Trophoblast cell (in vitro differentiated cells and primary cell): ENCODE results near the gene DEFB129.

ENCODE experiments used
- DNase-seq, 2 donors: peaks; one replicate each; pipeline ENCODE4 v3.0.0-alpha.2; 2016
- H2AFZ ChIP-seq: 2 replicates; pipeline ENCODE4 v1.6.1; 2013; ENCODE audit warnings: low read length, moderate library complexity, mild to moderate bottlenecking; ENCODE audit not compliant: insufficient read depth, poor library complexity
- H2AK5ac ChIP-seq: 2 replicates; pipeline ENCODE4 v1.6.1; 2013; ENCODE audit warnings: mild to moderate bottlenecking, low read length
- H2BK120ac ChIP-seq: 2 replicates; pipeline ENCODE4 v1.6.1; 2013; ENCODE audit warnings: low read length, mild to moderate bottlenecking, moderate library complexity; ENCODE audit not compliant: insufficient read depth, poor library complexity
- H2BK12ac ChIP-seq: 2 replicates; pipeline ENCODE4 v1.6.1; 2013; ENCODE audit warnings: mild to moderate bottlenecking, low read length, moderate library complexity
- H2BK5ac ChIP-seq: 2 replicates; pipeline ENCODE4 v1.6.1; 2013; ENCODE audit warnings: low read length, low read depth, moderate library complexity, mild to moderate bottlenecking; ENCODE audit not compliant: poor library complexity
- H3K14ac ChIP-seq: 2 replicates; pipeline ENCODE4 v1.6.1; 2013; ENCODE audit warnings: mild to moderate bottlenecking, low read length
- H3K18ac ChIP-seq: 2 replicates; pipeline ENCODE4 v1.6.1; 2013; ENCODE audit warnings: mild to moderate bottlenecking, low read length
- H3K23ac ChIP-seq: 2 replicates; pipeline ENCODE4 v1.6.1; 2013; ENCODE audit warnings: low read length
- H3K27ac ChIP-seq: 2 replicates; pipeline ENCODE4 v1.5.1; 2013; ENCODE audit warnings: low read depth, mild to moderate bottlenecking, inconsistent platforms, low read length, moderate library complexity
- H3K27me3 ChIP-seq: 2 replicates; pipeline ENCODE4 v1.6.1; 2013; ENCODE audit warnings: inconsistent platforms, mild to moderate bottlenecking, low read length, moderate library complexity; ENCODE audit not compliant: insufficient read depth
- H3K36me3 ChIP-seq, 2 experiments: 1 replicate in 1 of 2; 2 replicates in 1 of 2; pipeline ENCODE4 v1.6.1; 2013; ENCODE audit warnings: low read length in 2 of 2, mild to moderate bottlenecking in 2 of 2, moderate library complexity in 1 of 2; ENCODE audit not compliant: insufficient read depth in 2 of 2, control insufficient read depth in 1 of 2
- H3K4ac ChIP-seq: 2 replicates; pipeline ENCODE4 v1.6.1; 2013; ENCODE audit warnings: low read depth, mild to moderate bottlenecking, low read length, moderate library complexity
- H3K4me1 ChIP-seq, 2 experiments: 1 replicate in 1 of 2; 2 replicates in 1 of 2; pipeline ENCODE4 v1.6.1; 2013; ENCODE audit warnings: low read length in 2 of 2, mild to moderate bottlenecking in 2 of 2, moderate library complexity in 1 of 2; ENCODE audit not compliant: insufficient read depth in 2 of 2, control insufficient read depth in 1 of 2
- H3K4me2 ChIP-seq: 2 replicates; pipeline ENCODE4 v1.6.1; 2013; ENCODE audit warnings: inconsistent platforms, mild to moderate bottlenecking, low read length, moderate library complexity
- H3K4me3 ChIP-seq: 2 replicates; pipeline ENCODE4 v1.5.1; 2013; ENCODE audit warnings: mild to moderate bottlenecking, low read depth, low read length, inconsistent platforms
- H3K79me1 ChIP-seq: one replicate; pipeline ENCODE4 v1.6.1; 2013; ENCODE audit warnings: low read length
- H3K79me2 ChIP-seq: 2 replicates; pipeline ENCODE4 v1.6.1; 2013; ENCODE audit warnings: low read length, mild to moderate bottlenecking; ENCODE audit not compliant: control insufficient read depth, insufficient read depth, poor library complexity
- H3K9ac ChIP-seq: 2 replicates; pipeline ENCODE4 v1.6.1; 2013; ENCODE audit warnings: mild to moderate bottlenecking, low read length
- H3K9me3 ChIP-seq: 2 replicates; pipeline ENCODE4 v1.6.1; 2013; ENCODE audit warnings: low read depth, mild to moderate bottlenecking, control low read depth, inconsistent platforms, low read length; ENCODE audit not compliant: insufficient read depth
- H4K12ac ChIP-seq: 2 replicates; pipeline ENCODE4 v1.6.1; 2013; ENCODE audit warnings: low read depth, mild to moderate bottlenecking, low read length, moderate library complexity
- H4K8ac ChIP-seq: 2 replicates; pipeline ENCODE4 v1.6.1; 2013; ENCODE audit warnings: low read depth, mild to moderate bottlenecking, low read length, moderate library complexity
- H4K91ac ChIP-seq: one replicate; pipeline ENCODE4 v1.6.1; 2013; ENCODE audit warnings: low read depth, mild to moderate bottlenecking, low read length, moderate library complexity
- WGBS: extraction: QIAGEN DNeasy Blood & Tissue Kit; methylation state at CpG from one replicate; pipeline ENCODE4 v1.1.7; 2013; ENCODE audit warnings: missing lambda C conversion rate; ENCODE audit not compliant: insufficient read length, insufficient coverage; ENCODE audit errors: extremely low coverage; 5-methylcytosine and 5-hydroxymethylcytosine counted together

Gene DEFB129

DNA sequence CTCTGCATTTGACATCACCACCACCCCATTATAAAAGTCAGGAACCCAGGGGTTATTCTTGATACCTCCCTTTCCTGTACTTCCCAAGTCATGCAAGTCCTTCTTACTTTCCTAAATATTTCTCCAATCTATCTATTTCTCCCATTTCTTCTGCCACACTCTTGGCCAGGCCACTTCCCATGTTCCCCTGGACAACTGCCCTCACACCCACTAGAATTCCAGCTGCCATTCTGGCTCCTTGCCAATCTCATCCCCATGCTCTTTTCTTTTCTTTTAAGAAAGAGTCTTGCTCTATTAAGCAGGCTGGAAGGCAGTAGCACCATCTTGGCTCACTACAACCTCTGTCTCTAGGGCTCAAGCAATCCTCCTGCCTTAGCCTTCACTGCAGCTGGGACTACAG is 45.7 kb downstream of the DEFB129 start:
- Histone ChIP-seq H3K9me3 (no peaks in the 10 kb centered on the region), H3K23ac (no peak overlapping the region), H2AFZ (no peak overlapping the region), H3K79me2 (no peaks in the 10 kb centered on the region), H2BK12ac (no peak overlapping the region), H3K27ac (no peak overlapping the region), H3K27me3 (no peaks in the 10 kb centered on the region), H3K79me1 (no peaks in the 10 kb centered on the region), H4K12ac (no peak overlapping the region), H4K8ac (no peak overlapping the region), H3K4me3 (no peak overlapping the region), H3K9ac (no peak overlapping the region), H3K36me3 (peaks cover 10 to 22% of the 10 kb centered on the region in 2 experiments), H4K91ac (no peak overlapping the region), H2AK5ac (no peak overlapping the region), H3K18ac (no peak overlapping the region), H3K4me2 (no peak overlapping the region), H3K4me1 (no peaks in the 10 kb centered on the region), H2BK5ac (no peak overlapping the region), H3K14ac (no peak overlapping the region), H2BK120ac (no peak overlapping the region), H3K4ac (no peak overlapping the region)
- DNase-seq: no peak

DNA sequence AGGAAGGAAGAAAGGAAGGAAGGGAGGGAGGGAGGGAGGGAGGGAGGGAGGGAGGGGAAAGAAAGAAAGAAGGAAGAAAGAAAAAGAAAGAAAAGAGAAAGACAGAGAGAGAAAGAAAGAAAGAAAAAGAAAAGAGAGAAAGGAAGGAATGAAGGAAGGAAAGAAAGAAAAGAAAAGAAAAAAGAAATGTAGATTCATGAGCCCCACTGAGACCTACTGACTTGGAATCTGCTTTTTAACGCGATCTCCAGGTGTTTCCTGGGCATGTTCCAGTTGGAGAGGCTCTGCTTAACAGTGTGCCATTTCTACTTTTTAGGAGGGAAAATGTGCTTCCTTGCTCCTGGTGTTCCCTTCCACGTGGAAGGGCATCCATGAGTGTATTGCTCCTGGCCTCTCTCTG is 46.8 kb downstream of the DEFB129 start:
- no CpG with 5 or more reads among the region's 3 CpGs for WGBS
- Histone ChIP-seq H3K18ac (no peak overlapping the region), H2BK120ac (no peak overlapping the region), H3K4me1 (no peaks in the 10 kb centered on the region), H2AK5ac (no peak overlapping the region), H3K9me3 (no peaks in the 10 kb centered on the region), H3K79me1 (no peaks in the 10 kb centered on the region), H4K91ac (no peak overlapping the region), H4K8ac (no peak overlapping the region), H3K79me2 (no peaks in the 10 kb centered on the region), H2AFZ (no peak overlapping the region), H3K4me3 (no peak overlapping the region), H3K9ac (no peak overlapping the region), H3K27ac (no peak overlapping the region), H3K36me3 (peaks cover 13 to 29% of the 10 kb centered on the region in 2 experiments), H3K23ac (no peak overlapping the region), H3K4me2 (no peak overlapping the region), H3K4ac (no peak overlapping the region), H2BK5ac (no peak overlapping the region), H2BK12ac (no peak overlapping the region), H3K27me3 (no peaks in the 10 kb centered on the region), H3K14ac (no peak overlapping the region), H4K12ac (no peak overlapping the region)
- DNase-seq: no peak

DNA sequence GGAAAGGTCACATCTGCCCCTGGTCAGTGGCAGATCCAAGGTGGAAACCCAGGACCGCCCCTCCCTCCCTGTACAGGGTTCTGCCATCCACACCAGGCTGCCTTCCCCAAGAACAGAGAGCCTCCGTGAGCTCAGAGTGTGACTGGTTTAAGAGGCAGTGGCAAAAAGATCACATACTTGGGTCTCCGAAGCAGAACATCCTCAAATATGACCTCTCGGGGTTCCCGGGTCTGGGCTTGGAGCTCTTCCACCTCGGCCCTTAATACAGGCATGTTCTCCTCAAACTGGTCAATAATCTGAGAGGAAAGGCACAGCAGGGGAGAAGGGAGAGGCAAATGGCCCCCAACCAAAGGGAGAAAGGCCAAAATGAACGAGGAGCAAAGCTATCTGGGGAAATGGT is 48.7 kb downstream of the DEFB129 start:
- WGBS: no CpG with 5 or more reads among the region's 7 CpGs
- no peaks in the 10 kb centered on the region for H3K27me3 ChIP-seq
- no peak overlapping the region for H3K18ac ChIP-seq
- H2AK5ac ChIP-seq: no peak overlapping the region
- H2BK120ac ChIP-seq: no peak overlapping the region
- H3K23ac ChIP-seq: no peak overlapping the region
- no peaks in the 10 kb centered on the region for H3K4me1 ChIP-seq
- no peak overlapping the region for H4K91ac ChIP-seq
- H2BK5ac ChIP-seq: no peak overlapping the region
- no peak overlapping the region for H4K8ac ChIP-seq
- H3K79me1 ChIP-seq: no peaks in the 10 kb centered on the region
- no peak for DNase-seq
- no peaks in the 10 kb centered on the region for H3K79me2 ChIP-seq
- H3K9ac ChIP-seq: no peak overlapping the region
- H3K9me3 ChIP-seq: peaks cover 2% of the 10 kb centered on the region
- peaks cover 13 to 29% of the 10 kb centered on the region in 2 experiments for H3K36me3 ChIP-seq
- no peak overlapping the region for H3K14ac ChIP-seq
- no peak overlapping the region for H3K4ac ChIP-seq
- H2BK12ac ChIP-seq: no peak overlapping the region
- no peak overlapping the region for H3K27ac ChIP-seq
- no peak overlapping the region for H2AFZ ChIP-seq
- H4K12ac ChIP-seq: no peak overlapping the region
- H3K4me3 ChIP-seq: peak overlapping the region; percentile 27
- H3K4me2 ChIP-seq: no peak overlapping the region

DNA sequence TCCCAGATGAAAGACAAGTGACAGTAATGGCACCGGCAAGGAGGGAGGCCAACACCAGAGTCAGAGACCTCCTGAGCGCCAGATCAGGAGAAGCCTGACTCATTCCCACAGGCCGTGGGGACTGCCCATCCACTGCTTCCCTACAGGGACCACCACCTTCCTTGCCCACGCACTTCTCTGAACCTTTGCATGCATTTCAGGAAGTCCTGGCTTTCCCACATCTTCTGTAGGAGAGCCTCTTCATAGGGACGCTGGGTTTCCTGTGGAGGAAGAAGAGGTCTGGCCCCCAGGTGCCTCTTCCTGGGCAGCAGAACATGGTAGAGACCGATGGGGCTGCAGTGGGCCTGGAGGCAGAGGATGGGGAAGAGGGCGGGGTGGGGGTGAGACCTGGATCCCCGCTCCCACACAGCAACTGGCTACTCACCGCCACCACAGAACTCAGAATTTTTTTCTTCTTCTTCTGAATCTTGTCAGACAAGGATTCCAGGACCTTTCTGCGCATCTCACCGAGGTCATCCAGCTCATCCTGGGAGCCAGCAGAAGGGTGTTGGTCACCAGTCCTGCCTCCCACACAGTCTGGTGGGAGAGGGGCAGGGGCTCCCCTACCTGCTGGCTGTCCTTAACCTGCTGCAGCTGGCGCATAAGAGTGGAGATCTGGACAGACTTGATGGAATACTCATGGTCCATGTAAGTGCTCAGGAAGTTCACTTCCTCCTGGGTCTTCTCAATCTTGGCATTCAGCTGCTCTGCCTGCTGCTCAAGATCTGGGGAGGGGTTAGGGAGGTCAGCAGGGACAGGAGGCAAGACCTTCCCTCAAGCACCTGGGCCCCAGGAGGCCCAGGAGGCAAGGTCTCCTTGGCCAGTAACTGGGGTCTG is 49.8 kb downstream of the DEFB129 start:
- Histone ChIP-seq H3K14ac (no peak overlapping the region), H4K12ac (no peak overlapping the region), H2AK5ac (no peak overlapping the region), H3K79me1 (no peaks in the 10 kb centered on the region), H2BK5ac (no peak overlapping the region), H3K79me2 (no peaks in the 10 kb centered on the region), H3K4me1 (no peaks in the 10 kb centered on the region), H3K27me3 (no peaks in the 10 kb centered on the region), H3K9me3 (peaks cover 2% of the 10 kb centered on the region), H4K8ac (no peak overlapping the region), H2BK12ac (no peak overlapping the region), H2BK120ac (no peak overlapping the region), H3K4ac (no peak overlapping the region), H3K4me2 (no peak overlapping the region), H3K27ac (no peak overlapping the region), H3K4me3 (no peak overlapping the region), H3K23ac (no peak overlapping the region), H3K9ac (no peak overlapping the region), H4K91ac (no peak overlapping the region), H3K18ac (no peak overlapping the region), H3K36me3 (peaks cover 15 to 33% of the 10 kb centered on the region in 2 experiments), H2AFZ (no peak overlapping the region)
- no peak for DNase-seq
- no CpG with 5 or more reads among the region's 12 CpGs for WGBS
